Prostate gland (tissue), 2 donors: Measurements from ENCODE around the gene SFI1.

ENCODE experiments used
- POLR2AphosphoS5 ChIP-seq: sonication (generic); formaldehyde crosslinking; IDR thresholded peaks from one replicate; pipeline ENCODE4 v1.6.1; 2017; ENCODE audit warnings: antibody characterized with exemption
- TF ChIP-seq, protein P1 (sequence below), 4 experiments: fragments of 200-600 bp in 2 of 4; fragments of 450-650 bp in 2 of 4; sonication (generic) in 2 of 4; IDR thresholded peaks; 1 replicate in 3 of 4; 2 replicates in 1 of 4; pipeline ENCODE4 v1.5.1; 2016 to 2019; ENCODE audit warnings: antibody characterized with exemption in 4 of 4, mild to moderate bottlenecking in 2 of 4, moderate library complexity in 2 of 4

GRCh38 chr22:31583861-31584485, 87.6 kb downstream of the SFI1 start:
- TF ChIP-seq, protein P1, sequence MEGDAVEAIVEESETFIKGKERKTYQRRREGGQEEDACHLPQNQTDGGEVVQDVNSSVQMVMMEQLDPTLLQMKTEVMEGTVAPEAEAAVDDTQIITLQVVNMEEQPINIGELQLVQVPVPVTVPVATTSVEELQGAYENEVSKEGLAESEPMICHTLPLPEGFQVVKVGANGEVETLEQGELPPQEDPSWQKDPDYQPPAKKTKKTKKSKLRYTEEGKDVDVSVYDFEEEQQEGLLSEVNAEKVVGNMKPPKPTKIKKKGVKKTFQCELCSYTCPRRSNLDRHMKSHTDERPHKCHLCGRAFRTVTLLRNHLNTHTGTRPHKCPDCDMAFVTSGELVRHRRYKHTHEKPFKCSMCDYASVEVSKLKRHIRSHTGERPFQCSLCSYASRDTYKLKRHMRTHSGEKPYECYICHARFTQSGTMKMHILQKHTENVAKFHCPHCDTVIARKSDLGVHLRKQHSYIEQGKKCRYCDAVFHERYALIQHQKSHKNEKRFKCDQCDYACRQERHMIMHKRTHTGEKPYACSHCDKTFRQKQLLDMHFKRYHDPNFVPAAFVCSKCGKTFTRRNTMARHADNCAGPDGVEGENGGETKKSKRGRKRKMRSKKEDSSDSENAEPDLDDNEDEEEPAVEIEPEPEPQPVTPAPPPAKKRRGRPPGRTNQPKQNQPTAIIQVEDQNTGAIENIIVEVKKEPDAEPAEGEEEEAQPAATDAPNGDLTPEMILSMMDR (IDR thresholded peaks at IDR 0.05) = no peak
- TF ChIP-seq POLR2AphosphoS5 = no peak
